LoVo (cell line): Measurements from ENCODE around the gene PRXL2C.

Source experiments
- DNase-seq: peaks from one replicate; pipeline ENCODE4 v3.0.0-alpha.2; 2016; ENCODE audit warnings: low spot score

The PRXL2C gene

DNA sequence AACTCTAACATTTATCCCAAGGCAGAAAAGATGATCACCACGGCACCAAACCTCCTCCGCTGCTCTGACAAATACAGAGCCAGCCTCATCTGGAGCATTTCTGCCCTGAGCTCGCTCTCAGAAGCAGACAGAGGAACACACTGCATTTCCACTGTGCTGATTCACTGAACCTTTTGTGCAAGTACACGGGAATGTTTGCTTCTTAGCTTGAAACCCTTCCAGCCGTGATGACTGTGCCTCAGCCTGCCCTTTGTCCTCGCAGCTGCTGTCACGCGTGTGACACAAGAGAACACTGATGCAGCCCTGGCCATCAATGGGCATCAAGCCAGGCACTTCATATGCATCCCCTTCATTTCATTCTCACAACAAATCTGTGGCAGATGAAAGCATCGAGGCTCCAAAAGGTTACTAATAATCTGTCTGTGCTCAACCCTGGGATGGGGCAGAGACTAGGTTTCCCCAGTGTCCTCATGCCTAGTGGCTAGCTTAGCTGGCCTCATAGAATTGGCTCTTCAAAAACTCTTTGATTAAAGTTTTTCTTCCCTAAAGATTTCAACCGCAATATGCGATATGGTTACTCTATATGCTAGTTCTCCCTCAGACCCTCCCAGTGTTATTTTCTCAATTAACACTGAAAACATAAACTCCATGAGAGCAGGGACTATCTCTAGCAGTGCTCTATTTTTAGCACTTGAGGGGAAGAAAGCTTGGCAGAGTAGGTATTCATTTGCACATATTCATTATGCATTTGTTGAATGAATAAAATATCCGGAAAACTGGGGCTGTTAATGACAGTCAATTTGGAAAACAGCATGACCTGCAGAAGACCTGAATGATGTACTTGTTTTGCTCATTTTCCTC, 42.8 kb downstream of the PRXL2C start:
- peak; percentile 45 for DNase-seq

DNA sequence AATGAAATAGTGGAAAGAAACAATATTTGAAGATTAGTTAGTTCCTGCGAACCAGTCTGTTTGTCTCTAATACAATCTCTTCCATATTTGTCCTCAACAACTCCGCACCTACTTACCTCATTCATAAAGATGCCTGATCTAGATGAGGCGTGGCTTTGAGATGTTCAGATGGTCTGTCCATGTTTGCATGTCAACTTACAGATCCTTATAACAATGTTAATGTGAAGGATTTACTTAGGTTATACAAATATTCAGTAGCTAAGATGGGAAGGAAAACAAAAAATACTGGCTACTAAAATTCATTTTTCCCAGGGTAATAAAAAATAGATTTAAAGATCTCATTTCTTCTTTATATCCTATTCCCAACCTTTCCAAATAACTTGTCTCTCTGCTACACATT, 43.8 kb downstream of the PRXL2C start:
- DNase-seq, result no peak

DNA sequence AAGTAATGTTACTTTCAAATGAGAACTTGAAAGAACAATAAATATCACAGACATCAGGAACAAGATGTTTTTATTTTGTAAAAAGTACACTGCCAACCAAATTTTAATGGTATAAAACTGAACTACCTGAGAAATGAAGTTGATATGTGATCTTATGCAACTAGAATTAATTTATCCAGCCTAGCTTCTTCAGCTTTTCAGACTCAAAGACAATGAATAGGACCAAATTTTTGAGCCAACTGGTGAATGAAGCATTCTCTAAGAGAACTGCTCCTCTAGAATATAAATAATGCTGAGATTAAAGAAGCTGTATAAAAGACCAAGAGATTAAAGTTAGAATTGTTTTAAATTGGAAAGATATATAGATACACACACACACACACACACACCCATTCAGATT, 45.4 kb downstream of the PRXL2C start:
- no peak for DNase-seq

DNA sequence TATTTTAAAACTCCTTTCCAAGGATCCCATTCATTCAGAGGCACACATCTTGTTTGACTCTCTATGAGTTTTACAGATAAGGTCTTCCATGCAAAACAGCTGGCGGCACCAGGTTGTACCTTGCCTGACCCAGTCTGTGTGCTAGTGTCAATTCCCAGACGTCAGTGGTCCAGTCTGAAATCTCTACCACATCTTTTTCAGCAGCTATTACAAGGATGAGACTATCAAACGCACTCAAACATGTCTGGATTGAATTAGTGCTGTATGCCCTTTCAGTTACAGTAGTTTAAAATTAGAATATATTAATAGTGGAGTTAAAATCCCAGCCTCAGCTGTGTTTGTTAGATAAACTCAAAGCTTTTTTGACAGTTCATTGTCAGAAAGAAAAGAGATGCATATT, 47.1 kb downstream of the PRXL2C start:
- DNase-seq, result no peak

DNA sequence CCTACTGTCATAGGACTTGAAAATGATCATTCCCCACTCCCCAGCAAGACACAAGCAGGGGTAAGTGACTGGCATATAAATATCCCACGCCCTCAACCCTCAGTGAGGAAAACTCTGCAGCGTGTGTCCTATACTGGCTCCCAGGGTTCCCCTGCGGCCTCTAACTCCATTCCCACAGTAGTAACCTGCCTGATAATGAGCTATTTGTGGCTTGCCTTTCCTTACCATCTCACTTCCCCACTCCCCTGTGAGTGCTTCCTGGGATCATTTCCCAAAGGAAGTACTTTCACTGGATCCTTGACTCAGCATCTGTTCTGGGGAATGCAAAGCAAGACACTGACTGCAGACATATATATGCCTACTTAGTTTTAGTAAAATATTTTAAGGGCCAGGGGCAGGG, 49.8 kb downstream of the PRXL2C start:
- no peak for DNase-seq

DNA sequence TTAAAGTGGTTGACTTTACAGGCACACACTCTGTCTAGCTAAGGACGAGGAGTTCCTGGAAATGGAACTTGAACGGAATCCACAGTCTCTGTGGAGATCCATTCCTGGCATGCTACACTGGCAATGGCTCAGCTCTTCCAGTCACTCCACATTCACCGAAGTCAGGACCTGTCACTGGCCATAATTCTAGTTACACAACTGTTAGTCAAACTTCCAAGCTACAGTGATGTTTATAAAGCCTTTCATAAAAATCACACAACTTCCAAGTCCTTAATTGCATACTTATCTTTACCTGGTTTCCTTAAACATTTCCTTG, 51.2 kb downstream of the PRXL2C start:
- DNase-seq, result no peak

DNA sequence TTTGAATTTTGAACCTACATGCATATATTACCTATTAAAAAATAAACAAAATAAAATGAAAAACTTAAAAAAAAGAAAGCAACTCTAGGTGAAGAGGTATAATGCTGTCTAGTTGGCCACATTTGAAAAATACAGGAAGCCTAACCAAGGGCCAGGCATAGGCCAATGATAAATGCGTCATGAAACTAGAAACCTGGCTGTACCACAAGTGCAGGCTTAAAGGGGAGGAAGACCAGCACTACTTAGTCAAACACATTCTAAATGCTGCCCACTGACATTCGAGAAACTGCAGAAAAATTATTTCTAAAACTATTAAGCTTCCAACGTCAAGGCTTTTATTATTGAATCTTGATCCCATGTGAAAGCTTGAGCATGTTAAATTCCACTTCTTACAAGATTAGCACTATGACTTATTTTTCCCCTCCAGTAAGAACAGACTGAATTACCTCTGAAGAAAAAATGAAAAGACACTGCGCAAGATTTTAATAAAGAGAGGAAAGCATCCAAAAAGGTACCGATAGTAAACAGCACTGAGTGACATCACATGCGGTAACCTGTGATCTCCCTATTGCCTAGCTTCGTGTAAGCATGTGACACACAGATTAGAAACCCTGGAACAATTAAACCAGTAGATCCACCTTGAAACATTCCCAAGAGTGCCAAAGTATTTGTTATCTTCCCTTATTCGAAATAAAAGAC, 51.7 kb downstream of the PRXL2C start:
- no peak for DNase-seq

DNA sequence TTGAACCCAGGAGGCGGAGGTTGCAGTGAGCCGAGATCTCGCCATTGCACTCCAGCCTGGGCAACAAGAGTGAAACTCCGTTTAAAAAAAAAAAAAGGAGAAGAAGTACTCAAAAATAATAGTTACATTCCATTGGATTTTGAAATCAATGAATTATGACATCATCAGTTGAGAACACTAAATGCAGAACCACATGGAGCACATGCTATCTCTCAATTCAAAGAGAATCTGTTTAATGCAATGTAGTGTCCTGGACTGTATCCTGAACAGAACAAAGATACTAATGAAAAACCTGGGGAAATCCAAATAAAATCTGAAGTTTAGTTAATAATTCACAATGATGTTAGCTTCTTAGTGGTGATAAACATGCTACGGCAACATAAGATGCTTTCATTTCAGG, 55.8 kb downstream of the PRXL2C start:
- no peak for DNase-seq

DNA sequence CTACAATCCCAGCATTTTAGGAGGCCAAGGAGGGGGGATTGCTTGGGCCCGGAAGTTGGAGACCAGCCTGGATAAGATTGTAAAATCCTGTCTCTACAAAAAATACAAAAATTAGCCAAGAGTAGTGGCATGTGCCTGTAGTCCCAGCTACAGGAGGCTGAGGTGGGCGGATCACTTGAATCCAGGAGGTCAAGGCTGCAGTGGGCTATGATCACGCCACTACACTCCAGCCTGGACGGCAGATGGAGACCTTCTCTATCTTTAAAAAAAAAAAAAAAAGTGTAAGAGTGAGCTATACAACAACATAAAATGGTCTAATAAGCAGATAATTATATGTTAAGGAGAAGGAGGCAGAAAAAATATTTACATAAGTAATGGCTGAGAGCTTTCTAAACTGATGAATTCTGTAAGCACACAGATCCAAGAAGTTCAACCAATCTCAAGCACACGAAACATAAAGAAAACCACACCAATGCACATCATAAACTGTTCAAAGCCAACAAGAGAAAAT, 58.5 kb downstream of the PRXL2C start:
- no peak for DNase-seq
